GM08714 (cell line): Measurements from ENCODE around the gene CEP68.

Source experiments
- H3K4me3 ChIP-seq: fragments of 200-500 bp; sonication (Bioruptor generic); 2 replicates; pipeline ENCODE4 v1.5.1; 2014; ENCODE audit warnings: mild to moderate bottlenecking, low read length, inconsistent platforms
- ZNF274 ChIP-seq: IDR thresholded peaks from 2 replicates; pipeline ENCODE4 v1.6.1; 2012; ENCODE audit warnings: mild to moderate bottlenecking, low read depth, low read length

Gene CEP68

DNA sequence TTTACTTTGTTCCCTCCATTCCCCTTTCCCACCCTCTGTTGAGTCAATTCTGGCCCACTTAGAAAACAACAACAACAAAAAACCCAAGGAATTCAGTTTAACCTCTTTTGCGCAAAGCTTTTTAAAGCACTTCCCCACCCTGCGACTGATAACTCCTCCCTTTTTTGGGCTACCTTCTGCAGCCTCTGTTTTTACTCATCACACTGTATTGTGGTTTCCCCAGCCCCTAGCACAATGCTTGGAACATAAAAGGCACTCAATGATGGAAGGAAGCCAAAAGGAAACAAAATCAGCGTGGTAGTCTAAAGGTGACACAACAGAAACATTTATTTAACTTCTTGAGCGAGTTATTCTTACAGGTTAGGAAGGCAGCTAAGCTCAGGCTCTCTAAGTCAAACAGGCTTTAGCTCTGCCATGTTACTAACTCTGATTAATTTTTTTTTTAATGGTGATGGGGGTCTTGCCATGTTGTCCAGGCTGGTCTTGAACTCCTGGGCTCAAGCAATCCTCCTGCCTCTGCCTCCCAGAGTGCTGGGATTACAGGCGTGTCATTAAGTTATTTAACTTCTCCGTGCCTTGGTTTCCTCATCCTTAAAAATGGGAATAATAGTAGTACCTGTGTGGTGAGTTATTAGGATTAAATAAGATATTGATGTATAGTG is 1.3 kb downstream of the CEP68 start:
- peak overlapping the region; percentile 82 for H3K4me3 ChIP-seq
- TF ChIP-seq ZNF274 = no peak

DNA sequence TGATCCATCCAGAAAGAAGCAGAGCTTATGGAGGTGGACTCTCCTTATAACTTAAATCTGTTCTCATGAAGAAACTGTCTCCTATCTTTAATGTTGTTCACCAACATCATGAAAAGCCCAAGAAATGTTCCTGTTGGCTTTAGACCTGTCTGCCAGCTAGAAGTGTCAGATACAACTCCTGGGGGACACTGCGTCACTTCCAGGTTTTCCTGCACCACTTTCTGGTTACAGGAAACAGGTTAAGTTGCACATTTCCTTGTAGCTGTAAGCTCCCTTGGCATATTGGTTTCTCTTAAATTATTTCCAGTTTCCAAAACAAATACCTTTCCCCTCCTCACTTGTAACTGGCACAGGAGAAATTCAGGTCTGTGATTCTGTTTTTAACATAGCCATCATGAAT is 2.9 kb downstream of the CEP68 start:
- H3K4me3 ChIP-seq = no peak overlapping the region
- no peak for TF ChIP-seq ZNF274

GRCh38 chr2:65061146-65061909 is 5.1 kb downstream of the CEP68 start:
- H3K4me3 ChIP-seq = no peak overlapping the region
- TF ChIP-seq ZNF274 = no peak

DNA sequence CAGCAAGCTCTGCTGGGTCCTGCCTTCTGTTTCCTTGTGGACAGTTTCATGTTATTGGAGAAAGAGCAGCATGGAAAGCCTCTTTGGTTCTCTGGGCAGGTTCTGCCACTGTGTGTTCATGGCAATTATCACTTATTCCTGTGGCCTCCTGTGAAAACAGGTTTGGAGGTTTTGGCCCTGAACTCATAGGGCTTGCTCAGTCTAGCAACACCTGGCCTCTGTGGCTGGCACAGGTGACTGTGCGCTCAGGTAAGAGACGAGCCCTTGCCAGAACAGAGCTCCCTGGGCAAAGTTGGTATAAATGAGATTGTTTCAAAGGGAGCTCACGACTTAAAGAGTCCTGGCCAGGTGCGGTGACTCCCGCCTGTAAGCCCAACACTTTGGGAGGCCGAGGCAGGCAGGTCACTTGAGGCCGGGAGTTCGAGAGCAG is 5.7 kb downstream of the CEP68 start:
- TF ChIP-seq ZNF274 = no peak

DNA sequence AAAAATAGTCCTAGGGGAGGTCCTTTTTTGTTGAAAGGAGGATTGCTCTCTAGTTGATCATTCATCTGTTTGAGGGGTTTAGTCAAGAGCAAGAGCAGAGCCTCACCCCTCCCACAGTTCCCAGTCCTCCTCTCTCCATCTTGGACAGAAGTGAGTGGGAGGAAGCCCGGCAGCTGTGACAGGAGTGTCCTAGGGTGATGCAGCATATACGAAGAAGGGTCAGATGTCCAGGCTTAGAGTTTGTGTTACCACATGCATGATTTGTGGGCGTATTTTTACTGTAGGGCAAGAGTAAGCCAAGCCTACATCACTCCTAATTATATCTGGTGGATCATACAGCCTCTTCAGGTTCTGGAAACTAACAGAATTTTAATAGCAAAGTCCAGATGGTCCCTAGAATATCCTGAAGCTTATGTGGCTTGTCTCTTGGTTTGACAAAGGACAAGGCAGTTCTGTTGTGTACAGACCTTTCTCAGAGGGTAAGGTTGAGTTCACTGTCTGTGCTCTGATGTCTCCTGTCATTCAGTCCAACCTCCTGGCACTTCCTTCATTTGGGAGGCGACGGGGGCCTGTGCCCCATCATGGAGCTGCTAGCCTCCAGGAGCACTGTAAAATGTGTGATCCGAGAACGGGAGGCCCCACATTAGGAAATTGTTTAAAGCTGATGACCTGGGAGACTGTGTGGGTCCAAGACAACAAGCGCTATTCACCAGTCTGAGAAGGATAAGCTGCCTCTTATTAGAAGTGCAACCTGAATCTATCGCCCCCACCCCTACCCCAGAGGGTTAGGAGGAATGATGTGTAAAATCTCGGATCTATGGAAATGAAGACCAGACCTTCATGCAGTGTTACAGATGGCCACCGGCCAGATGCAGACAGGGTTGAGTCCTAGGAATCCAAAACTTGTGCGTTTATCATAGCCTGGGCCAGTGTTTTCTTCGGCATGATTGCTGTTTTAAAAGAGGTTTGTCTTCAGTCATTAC is 6.9 kb downstream of the CEP68 start:
- no peak for TF ChIP-seq ZNF274
- no peak overlapping the region for H3K4me3 ChIP-seq

More for the DNA sequence above, 5.7 kb downstream of the CEP68 start:
- H3K4me3 ChIP-seq = no peak overlapping the region

- peak overlapping the region; percentile 4; the same call in 1 of the 2 replicates for H3K4me3 ChIP-seq
- TF ChIP-seq ZNF274 = no peak
Measured at GRCh38 chr2:65064728-65065552, 8.7 kb downstream of the CEP68 start.

DNA sequence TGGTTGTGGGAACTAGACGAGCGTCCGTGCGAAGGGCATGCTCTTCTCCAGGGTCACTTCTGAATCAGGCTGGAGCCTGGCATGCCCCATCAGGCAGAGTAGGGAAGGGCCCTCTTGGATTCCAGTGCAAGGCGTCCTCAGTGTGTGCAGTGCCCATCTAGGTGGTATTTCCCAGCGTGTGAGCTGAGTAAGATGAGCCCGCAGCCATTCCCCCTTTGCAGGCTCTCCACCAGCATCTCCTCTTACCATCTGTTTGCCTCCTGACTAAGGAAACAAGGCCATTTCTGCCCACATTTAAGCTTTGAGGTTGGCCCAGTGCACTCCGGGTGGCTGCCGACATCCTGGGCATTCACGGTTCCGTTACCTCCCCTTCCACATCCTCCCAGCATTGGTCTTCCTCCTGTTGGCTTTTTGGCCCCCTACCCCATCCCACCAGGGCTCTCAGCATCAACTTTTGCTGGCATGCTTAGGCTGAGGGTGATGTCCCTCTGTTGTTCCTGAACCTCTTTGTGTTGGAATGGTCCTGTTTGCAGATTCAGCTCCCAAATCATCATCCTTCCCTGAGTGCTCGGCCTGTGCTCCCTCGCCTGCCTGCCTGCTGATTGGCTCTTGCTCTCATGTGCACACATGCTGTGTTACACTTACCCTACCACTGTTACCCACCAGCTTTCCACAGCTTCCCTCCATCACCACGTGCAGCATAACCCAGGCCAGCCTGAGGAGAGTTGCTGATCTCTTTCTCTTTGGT is 11.8 kb downstream of the CEP68 start:
- no peak for TF ChIP-seq ZNF274

DNA sequence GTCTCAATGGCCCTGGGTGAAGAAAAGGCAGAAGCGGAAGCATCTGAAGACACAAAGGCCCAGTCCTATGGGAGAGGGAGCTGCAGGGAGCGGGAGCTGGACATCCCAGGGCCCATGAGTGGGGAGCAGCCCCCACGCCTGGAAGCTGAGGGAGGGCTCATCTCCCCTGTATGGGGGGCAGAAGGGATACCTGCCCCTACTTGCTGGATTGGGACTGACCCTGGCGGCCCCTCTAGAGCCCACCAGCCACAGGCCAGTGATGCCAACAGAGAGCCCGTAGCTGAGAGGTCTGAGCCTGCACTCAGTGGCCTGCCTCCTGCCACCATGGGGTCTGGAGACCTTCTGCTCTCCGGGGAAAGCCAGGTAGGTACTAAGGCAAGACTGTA is 13.2 kb downstream of the CEP68 start:
- H3K4me3 ChIP-seq = no peak overlapping the region
- TF ChIP-seq ZNF274 = no peak

More for the DNA sequence above, 11.8 kb downstream of the CEP68 start:
- H3K4me3 ChIP-seq = no peak overlapping the region

DNA sequence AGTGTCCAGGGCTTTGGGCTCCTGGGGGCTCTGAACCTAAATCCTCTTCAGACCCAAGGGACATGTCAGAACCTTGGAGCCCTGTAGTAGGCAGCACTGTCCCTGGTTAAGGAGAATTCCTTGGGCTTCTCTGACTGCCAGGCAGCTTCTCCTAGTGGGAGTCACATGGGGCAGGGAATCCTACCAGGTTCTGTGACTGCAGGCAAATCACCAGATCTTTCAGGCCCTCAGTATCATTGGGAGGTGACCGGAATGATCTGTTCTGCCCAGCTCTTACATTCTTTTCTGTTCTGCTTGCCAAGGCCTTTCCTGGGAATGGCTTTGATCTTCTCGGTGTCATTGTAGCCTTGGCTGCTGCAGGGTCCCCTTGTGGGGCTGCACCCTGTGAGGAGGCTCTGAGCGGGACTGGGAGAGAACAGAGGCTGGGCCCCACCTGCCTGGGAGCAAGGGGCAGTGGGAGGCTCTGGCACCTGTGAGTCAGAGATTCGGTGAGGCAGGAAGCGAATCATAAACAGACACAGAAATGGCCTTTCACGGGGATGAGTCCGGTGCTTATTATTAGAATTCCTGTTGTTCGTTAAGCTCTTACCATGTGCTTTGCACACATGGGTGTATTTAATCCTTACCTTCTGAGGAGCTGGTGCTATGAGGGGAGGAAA is 14.1 kb downstream of the CEP68 start:
- TF ChIP-seq ZNF274 = no peak
- H3K4me3 ChIP-seq = no peak overlapping the region

DNA sequence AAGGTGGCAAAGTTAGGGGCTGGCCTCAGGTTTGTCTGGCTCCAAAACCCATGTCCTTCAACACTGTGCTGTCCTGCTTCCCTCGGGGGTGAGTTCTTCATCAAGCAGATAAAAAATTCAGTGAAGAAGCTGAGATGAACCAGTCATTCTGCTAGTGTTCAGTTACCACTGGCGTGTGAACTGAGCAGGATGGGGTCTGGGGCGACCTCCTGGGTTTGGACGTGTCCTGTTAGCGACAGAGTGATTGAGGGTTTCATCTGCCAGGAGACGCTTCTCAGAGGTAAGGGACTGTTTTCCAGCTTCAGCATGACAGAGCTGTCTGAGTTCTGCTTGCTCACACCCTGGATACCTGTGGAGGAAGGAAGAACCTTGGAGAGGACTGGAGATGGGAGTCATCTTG is 14.6 kb downstream of the CEP68 start:
- TF ChIP-seq ZNF274 = no peak
- no peak overlapping the region for H3K4me3 ChIP-seq

GRCh38 chr2:65071499-65072180 is 15.4 kb downstream of the CEP68 start:
- H3K4me3 ChIP-seq = no peak overlapping the region
- no peak for TF ChIP-seq ZNF274
